ENCODE data around the gene RERE.

The RERE gene

GRCh38 chr1:8552820-8553397 lies 264.5 kb downstream of the RERE start:
- no peak for DNase-seq (ENCODE audit: low spot score)
- TF ChIP-seq, protein P1, sequence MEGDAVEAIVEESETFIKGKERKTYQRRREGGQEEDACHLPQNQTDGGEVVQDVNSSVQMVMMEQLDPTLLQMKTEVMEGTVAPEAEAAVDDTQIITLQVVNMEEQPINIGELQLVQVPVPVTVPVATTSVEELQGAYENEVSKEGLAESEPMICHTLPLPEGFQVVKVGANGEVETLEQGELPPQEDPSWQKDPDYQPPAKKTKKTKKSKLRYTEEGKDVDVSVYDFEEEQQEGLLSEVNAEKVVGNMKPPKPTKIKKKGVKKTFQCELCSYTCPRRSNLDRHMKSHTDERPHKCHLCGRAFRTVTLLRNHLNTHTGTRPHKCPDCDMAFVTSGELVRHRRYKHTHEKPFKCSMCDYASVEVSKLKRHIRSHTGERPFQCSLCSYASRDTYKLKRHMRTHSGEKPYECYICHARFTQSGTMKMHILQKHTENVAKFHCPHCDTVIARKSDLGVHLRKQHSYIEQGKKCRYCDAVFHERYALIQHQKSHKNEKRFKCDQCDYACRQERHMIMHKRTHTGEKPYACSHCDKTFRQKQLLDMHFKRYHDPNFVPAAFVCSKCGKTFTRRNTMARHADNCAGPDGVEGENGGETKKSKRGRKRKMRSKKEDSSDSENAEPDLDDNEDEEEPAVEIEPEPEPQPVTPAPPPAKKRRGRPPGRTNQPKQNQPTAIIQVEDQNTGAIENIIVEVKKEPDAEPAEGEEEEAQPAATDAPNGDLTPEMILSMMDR (IDR thresholded peaks at IDR 0.05; ENCODE audit: extremely low read depth, insufficient read depth, missing control alignments): no peak
- in situ Hi-C loops (cut with MboI; ENCODE audit: low pct_unique_long_range_greater_than_20kb, low sequenced_read_pairs, unreplicated experiment): no loop called here

DNA sequence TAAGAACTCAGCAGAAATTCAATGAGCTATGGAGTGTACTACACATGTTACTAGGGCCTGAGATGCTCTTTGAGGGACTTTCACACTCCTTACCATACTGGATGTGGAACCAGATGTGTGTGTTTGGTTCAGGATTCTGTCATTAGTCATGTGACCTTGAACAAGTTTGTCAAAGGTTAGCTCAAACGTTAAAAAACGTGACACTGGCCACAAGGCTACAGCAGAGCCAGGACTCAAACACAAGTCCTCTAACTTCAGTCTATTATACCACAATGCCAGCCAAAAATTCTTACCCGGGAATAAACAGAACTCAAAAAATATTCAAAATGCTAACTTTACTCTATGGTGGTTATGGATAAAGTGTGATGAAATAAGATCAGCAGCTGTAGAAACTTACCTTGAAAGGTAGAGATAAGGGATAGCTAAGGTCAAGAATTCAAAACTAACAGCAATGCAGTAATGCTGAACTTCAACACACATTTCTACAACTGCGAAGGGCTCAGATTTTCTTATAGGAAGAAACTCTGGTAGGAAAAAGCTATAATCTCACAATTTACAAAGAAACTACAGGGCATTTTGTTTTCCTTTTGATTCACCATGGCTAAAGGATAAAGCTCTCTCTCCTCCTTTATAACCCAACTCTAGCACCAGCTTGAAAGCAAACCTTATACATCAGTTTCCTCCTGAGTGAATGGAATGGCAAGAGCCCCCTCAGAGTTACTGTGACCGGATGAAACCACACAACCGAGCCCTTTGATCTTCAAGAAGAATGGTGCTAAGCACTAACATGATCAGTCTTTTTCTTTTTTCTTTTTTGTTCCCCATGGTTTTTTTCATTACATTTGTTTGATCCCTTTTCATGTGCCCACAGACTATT lies 265.6 kb downstream of the RERE start:
- DNase-seq (ENCODE audit: low spot score): no peak
- TF ChIP-seq, protein P1 (IDR thresholded peaks at IDR 0.05; ENCODE audit: extremely low read depth, insufficient read depth, missing control alignments): no peak
- in situ Hi-C loops (cut with MboI; ENCODE audit: low pct_unique_long_range_greater_than_20kb, low sequenced_read_pairs, unreplicated experiment): no loop called here

- no peak for DNase-seq (ENCODE audit: low spot score)
- in situ Hi-C loops (cut with MboI; ENCODE audit: low pct_unique_long_range_greater_than_20kb, low sequenced_read_pairs, unreplicated experiment): no loop called here
- TF ChIP-seq, protein P1 (IDR thresholded peaks at IDR 0.05; ENCODE audit: extremely low read depth, insufficient read depth, missing control alignments): no peak
Measured at GRCh38 chr1:8551057-8551456, 266.4 kb downstream of the RERE start.

DNA sequence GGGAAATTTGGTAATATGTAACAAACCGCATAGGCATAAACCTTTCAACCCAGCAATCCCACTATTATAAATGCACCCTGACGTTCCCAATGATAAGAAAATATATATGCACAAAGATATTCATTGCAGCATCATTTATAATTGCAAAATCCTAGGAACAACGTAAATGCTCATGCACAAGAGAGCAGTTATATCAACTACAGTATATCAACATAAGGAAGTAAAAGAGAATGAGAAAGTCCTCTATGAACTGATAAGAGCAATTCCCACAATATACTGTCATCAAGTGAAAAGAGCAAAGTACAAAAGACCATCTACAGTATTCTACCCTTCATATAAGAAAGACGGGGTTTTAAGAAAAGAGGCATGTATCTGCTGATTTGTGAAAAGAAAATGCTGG lies 269.6 kb downstream of the RERE start:
- TF ChIP-seq, protein P1 (IDR thresholded peaks at IDR 0.05; ENCODE audit: extremely low read depth, insufficient read depth, missing control alignments): no peak
- in situ Hi-C loops (cut with MboI; ENCODE audit: low pct_unique_long_range_greater_than_20kb, low sequenced_read_pairs, unreplicated experiment): no loop called here
- DNase-seq (ENCODE audit: low spot score): no peak

GRCh38 chr1:8545078-8545477 lies 272.4 kb downstream of the RERE start:
- no peak for DNase-seq (ENCODE audit: low spot score)
- TF ChIP-seq, protein P1 (IDR thresholded peaks at IDR 0.05; ENCODE audit: extremely low read depth, insufficient read depth, missing control alignments): no peak
- in situ Hi-C loops (cut with MboI; ENCODE audit: low pct_unique_long_range_greater_than_20kb, low sequenced_read_pairs, unreplicated experiment): no loop called here

DNA sequence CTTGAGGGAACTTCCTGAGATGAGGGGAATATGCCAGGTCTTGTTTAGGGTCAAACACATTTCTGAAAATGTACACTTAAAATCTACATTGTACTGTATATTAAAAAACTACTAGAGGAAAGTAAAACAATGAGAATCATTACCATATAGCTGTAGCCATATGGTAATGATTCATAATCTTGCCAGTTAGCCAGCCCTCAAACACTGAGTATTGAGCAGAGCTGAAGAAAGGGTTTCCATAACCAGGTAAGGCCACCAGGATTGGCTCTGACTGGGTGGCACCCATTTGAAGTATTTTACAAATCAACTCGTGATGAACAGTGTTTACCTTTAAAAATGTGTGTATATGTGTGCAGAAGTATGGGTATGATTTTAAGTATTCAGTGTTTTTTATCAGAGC lies 272.8 kb downstream of the RERE start:
- TF ChIP-seq, protein P1 (IDR thresholded peaks at IDR 0.05; ENCODE audit: extremely low read depth, insufficient read depth, missing control alignments): no peak
- in situ Hi-C loops (cut with MboI; ENCODE audit: low pct_unique_long_range_greater_than_20kb, low sequenced_read_pairs, unreplicated experiment): no loop called here
- DNase-seq (ENCODE audit: low spot score): no peak

Measured in GM13977 (cell line).